Fibroblast of skin of back (primary cell): ENCODE measurements around the gene ZNF615. TPM values are rescaled to one million over a fixed set of nuclear protein-coding genes. Genes with fewer than 3 reads are reported as not detected.
"Not testable (repeated sequence)": the region's sequence is repeated elsewhere in the genome, so short reads cannot be mapped to it uniquely, and the experiment has no call there.

Source experiments
- DNase-seq: peaks from one replicate; pipeline ENCODE4 v3.0.0-alpha.2; 2013
- polyA plus RNA-seq, 2 experiments: library from polyadenylated mRNA; unstranded; fragments of 120-200 nt; gene quantifications; one replicate each; pipeline ENCODE4 v1.2.1, GENCODE V29; 2013; ENCODE audit not compliant: insufficient read length in 2 of 2

The ZNF615 gene
- 3.2 TPM for polyA plus RNA-seq (2013, experiment 1 of 2; ENCODE audit: insufficient read length)
- 3.0 TPM for polyA plus RNA-seq (2013, experiment 2 of 2; ENCODE audit: insufficient read length)

DNA sequence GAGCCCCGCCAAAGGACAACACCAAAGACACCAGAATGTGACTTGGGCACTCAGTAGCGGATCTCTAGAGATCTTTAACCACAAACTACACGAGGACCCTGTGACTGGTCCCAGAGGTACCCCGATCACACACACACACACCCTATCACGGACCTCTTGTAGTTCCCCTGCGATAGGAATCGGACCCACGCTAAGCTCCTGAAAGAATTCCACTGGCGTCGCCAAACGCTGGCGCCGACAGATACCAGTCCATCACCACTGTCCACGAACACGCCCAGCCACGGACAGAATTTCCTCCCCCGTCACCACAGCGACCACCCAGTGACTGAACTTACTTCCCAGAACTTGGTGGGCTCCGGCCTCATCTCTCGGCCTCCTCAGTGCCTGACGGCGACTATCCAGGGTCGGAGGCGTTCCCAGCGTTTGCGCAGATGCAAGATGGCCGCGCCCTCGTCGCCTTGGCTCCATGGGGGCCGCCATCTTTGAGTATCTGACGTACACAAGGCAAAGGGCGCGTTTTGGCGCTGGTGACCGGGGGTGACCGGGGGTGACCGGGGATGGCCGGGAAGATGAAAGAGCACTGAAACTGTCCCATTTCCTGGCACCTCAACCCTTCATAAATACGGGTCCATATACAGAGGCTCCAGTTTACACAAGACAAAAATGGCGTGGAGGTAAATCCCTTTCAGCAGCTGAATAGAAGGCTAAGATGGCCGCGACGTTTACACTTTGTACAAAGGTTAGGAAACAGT, at the start of gene ZNF615:
TSS of gene ZNF615 (minus strand) at position 406 of the 752 bp plus-strand sequence. CDS start 4,500 bp downstream, outside the sequence.
- DNase-seq, result peak; percentile 85

DNA sequence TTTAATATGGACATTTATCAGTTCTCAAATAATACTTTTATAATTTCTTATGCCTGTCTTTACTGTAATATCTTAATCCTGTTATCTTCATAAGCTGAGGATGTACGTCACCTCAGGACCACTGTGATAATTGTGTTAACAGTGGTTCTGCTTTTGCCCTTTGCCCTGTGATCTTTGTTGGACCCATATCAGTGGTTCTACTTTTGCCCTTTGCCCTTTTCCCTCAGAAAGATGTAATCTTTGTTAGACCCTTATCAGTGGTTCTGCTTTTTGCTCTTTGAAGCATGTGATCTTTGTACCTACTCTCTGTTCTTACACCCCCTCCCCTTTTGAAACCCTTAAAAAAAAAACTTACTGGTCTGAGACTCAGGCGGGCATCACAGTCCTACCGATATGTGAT, 48.5 kb upstream of the ZNF615 start:
- not testable (repeated sequence) for DNase-seq

DNA sequence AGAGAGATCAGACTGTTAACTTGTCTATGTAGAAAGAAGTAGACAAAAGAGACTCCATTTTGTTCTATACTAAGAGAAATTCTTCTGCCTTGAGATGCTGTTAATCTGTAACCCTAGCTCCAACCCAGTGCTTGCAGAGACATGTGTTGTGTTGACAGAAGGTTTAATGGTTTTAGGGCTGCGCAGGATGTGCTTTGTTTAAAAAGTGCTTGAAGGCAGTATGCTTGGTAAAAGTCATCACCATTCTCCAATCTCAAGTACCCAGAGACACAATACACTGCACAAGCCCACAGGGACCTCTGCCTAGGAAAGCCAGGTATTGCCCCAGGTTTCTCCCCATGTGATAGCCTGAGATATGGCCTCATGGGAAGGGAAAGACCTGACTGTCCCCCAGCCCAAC, 43.7 kb upstream of the ZNF615 start:
- DNase-seq, result not testable (repeated sequence)

DNA sequence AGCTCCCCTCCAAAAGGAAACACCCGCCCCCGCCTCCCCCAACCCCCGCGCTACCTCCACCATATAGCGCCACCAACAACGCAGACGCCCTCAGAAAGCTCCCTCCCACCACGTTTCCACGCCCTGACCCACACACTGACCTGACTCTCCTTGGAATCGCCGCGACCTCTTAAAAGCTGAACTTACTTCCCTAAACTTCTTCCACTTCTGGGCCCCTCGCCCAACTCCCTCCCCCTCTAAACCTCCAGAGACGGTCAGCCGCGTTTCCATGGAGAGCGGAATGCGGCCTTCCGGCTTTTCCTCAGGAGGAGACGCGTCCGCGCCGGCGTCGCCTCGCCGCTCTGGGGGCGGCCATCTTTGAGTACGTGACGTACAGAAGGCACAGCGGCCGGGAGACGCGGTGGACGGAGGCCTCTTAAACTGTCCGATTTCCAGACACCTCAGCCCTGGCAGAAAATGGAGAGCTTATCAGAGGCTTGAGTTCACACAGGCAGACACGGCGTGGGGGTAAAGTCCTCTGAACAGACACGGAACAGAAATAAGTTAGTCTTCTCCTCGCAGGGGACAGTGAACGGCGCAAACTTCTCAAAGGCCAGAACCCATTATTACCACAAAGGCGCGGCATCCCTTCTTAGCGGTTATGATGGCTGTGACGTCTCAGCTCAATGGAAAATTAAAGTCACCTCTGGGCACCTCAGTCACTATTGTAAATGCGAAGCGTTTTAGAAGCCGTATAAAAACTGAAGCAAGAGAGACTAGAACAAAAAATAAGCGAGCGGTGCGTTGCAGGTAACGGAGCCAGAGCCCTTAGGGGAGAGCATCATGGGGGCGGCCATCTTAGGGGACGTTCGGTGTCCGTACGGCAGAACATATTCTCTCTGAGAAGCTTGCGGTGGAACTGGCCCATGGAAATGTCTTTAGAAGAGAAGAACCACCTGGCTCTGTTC, 40.8 kb upstream of the ZNF615 start, which contains the start of gene ZNF432:
TSS of gene ZNF432 (minus strand) at position 284 of the 947 bp plus-strand sequence. CDS start 1,970 bp downstream, outside the sequence.
- peak; percentile 93 for DNase-seq

DNA sequence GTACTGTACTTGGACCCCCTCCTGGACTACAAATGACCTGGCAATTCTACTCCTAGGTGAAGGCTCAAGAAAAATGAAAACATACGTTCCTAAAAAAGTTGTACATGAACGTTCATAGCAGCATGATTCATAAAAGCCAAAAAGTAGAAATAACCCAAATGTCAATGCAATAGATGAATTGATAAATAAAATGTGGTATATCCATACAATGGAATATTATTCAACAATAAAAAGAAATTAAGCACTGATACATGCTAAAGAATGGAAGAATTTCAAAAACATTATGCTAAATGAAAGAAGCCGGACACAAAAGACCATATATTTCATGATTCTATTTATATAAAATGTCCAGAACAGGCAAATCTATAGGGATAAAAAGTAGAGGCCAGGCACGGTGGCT, 31.2 kb upstream of the ZNF615 start:
- no peak for DNase-seq

DNA sequence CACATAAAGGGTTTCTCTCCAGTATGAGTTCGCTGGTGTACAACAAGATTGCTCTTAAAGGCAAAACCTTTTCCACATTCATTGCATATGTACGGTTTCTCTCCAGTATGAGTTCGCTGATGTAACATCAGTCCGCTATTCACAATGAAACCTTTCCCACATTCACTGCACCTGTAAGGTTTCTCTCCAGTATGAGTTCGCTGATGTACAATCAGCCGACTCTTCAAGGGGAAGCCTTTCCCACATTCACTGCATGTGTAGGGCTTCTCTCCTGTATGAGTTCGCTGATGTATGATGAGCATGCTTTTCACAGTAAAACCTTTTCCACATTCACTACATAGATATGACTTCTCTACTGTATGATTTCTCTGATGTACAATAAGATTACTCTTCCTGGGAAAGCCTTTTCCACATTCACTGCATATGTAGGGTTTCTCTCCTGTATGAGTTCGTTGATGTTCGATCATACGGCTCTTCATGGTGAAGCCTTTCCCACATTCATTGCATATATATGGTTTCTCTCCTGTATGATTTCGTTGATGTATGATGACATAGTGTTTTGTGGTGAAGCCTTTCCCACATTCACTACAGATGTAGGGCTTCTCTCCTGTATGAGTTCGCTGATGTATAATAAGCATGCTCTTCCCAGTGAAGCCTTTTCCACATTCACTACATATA, 26.2 kb upstream of the ZNF615 start:
- no peak for DNase-seq

DNA sequence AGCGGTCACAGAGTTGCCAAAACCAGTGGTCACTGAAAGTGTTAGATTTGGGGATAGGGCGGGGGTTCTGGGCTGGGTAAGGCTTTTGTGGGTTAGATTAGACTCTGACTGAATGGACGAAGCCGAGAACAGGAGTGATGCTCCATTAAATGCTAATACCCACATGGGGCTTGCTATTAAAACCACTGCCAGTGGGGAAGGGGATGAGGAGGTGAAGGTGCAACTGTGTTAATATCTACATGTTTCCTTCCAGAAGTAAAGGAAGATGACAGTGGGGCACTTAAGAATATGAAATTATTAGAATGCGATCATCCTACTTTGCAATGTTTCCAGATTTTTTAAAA, 20.7 kb upstream of the ZNF615 start:
- DNase-seq, result no peak

DNA sequence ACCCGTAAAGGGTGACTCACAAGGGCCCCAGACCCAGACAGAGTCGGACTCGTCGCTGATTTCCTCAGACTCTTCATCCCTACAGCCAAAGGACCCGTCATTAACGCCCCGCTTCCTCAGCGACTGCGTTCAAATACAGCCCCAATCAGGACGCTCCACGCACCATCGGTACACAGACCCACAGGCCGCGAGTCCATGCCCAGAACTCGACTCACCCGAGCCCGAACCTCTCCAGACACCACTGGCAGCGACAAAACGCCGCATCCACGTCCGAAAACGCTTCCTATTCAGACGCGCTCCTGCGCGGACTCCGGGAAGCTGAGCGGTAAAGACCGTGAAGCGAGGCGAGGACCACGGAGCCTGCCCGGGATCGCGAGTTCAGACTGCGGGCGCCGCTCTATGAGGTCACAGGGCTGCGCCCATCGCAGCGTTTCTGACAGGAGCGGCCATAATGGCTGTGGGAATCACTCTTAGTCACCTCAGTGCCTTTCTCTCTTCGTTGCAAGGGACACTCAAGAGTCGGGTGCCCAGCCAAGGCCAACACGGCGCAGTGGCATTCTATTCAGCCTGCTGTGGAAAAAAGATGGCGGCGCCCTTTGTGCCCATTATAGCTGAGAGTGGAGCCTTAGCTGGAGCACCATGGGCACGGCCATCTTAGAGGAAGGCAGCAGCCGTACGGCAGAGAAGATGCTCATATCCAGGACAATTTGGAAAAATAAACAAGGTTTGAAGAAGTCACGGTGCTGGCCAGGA, 20.2 kb upstream of the ZNF615 start, which contains the start of gene ZNF614:
TSS of gene ZNF614 (minus strand) at position 353 of the 753 bp plus-strand sequence. CDS start 2,634 bp downstream, outside the sequence.
- peak; percentile 90 for DNase-seq

DNA sequence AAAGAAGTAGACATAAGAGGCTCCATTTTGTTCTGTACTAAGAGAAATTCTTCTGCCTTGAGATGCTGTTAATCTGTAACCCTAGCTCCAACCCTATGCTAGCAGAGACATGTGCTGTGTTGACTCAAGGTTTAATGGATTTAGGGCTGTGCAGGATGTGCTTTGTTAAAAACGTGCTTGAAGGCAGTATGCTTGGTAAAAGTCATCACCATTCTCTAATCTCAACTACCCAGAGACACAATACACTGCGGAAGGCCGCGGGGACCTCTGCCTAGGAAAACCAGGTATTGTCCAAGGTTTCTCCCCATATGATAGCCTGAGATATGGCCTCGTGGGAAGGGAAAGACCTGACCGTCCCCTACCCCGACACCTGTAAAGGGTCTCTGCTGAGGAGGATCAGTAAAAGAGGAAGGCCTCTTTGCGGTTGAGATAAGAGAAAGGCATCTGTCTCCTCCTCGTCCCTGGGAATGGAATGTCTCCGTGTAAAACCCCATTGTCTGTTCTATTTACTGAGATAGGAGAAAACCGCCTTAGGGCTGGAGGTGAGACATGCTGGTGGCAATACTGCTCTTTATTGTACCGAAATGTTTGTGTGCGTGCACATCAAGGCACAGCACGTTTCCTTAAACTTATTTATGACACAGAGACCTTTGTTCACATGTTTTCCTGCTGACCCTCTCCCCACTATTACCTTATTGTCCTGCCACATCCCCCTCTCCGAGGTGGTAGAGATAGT, 18.4 kb upstream of the ZNF615 start:
- DNase-seq, result not testable (repeated sequence)

DNA sequence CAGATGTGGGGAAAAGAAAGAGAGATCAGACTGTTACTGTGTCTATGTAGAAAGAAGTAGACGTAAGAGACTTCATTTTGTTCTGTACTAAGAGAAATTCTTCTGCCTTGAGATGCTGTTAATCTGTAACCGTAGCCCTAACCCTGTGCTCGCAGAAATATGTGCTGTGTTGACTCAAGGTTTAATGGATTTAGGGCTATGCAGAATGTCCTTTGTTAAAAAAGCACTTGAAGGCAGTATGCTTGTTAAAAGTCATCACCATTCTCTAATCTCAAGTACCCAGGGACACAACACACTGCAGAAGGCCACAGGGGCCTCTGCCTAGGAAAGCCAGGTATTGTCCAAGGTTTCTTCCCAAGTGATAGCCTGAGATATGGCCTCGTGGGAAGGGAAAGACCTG, 16.5 kb upstream of the ZNF615 start:
- not testable (repeated sequence) for DNase-seq

DNA sequence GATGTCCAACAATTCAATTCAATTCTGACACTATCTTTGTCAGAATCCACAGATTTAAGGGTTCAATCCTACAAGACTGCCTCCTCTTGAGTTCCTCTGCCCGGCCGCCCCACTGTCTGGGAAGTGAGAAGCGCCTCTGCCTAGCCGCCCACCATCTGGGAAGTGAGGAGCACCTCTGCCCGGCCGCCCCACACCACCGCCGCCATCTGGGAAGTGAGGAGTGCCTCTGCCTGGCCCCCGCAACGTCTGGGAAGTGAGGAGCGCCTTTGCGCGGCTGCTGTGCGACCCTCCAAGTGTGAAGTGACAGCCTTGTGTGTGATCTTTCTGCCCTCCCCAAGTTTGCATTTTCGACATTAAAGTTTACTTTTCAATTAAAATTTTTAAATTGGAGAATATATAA, 14.2 kb upstream of the ZNF615 start:
- DNase-seq, result no peak

DNA sequence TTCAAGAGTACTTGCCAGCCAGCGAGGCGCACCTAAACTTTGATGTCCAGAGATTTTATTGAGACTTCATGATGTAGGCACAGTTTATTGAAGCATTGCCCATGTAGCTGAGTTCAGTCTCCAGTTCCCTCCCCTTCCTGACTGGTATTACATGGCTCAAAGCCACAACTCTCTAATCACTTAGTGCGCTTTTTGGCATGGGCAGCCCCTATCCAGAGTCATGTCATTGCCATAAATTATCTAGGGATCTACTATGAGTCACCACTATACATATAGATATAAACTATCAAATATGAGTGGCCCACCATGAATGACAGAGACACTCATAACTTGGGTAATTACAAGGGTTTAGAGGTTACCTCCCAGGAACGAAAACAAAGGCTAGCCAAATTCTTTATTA, 12.5 kb upstream of the ZNF615 start:
- DNase-seq, result no peak

DNA sequence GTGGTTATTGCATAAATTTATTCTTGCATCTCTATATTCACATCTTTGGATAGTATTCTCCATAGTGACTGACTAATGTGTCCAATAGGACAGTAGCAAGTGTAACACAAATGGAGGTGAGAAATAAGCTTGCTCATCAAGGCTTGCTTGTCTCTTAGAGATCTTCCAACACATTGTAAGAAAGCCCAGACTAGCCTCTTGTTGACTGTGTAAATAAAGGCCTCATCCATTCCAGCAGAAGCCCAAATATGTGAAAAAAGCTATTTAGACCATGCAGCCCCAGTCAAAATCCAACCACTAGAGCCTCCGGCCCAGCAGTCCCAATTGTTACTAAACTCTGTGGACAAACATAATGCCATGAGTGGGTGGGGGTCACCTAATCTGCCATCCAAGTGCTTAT, 2.7 kb upstream of the ZNF615 start:
- no peak for DNase-seq

DNA sequence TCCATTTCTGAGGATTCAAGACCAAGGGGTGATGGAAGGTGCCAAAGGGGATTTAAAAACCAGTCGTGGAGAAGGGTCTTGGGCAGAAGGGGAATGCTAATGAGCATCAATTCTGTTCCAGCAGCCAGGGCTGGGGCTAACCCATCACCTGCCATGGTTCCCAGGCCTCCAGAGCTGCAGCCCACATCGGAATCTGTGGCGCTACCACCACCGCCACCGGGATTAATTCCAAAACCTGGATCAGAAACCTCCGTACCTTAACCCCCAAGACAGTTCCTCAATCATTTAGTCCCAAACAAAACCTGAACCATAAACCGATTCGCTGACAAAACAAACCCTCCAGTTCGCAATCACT, 583 bp downstream of the ZNF615 start:
- no peak for DNase-seq

DNA sequence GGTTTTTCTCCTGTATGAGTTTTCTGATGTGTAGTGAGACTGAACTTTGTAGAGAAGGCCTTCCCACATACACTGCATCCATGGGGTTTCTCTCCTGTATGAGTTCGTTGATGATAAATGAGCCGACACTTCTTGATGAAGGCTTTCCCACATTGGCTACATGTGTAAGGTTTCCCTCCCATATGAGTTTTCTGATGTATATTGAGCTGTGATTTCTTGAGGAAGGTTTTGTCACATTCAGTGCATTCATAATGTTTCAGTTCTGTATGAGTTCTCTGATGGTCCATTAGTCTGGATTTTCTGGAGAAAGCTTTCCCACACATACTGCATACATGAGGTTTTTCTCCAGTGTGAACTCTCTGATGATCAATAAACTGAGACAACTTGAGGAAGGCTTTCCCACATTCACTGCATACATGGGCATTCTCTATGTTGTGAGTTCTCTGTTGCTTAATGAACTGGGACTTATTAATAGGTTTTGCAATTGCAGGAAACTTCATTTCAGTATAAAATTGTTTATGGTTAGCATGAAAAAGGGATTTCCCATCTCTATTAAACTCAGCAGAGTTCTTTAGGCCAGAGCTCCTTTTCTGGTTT, 13.9 kb downstream of the ZNF615 start:
- peak; percentile 2 for DNase-seq

DNA sequence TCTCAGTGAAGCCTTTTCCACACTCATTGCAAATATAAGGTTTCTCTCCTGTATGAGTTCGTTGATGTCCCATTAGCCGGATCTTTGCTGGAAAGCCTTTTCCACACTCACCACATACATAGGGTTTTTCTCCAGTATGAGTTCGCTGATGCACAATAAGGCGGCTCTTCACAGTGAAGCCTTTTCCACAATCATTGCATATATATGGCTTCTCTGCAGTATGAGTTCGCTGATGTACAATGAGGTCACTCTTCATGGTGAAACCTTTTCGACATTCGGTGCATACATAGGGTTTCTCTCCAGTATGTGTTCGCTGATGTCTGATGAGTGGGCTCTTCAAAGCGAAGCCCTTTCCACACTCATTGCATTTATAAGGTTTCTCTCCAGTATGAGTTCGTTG, 14.6 kb downstream of the ZNF615 start:
- no peak for DNase-seq

DNA sequence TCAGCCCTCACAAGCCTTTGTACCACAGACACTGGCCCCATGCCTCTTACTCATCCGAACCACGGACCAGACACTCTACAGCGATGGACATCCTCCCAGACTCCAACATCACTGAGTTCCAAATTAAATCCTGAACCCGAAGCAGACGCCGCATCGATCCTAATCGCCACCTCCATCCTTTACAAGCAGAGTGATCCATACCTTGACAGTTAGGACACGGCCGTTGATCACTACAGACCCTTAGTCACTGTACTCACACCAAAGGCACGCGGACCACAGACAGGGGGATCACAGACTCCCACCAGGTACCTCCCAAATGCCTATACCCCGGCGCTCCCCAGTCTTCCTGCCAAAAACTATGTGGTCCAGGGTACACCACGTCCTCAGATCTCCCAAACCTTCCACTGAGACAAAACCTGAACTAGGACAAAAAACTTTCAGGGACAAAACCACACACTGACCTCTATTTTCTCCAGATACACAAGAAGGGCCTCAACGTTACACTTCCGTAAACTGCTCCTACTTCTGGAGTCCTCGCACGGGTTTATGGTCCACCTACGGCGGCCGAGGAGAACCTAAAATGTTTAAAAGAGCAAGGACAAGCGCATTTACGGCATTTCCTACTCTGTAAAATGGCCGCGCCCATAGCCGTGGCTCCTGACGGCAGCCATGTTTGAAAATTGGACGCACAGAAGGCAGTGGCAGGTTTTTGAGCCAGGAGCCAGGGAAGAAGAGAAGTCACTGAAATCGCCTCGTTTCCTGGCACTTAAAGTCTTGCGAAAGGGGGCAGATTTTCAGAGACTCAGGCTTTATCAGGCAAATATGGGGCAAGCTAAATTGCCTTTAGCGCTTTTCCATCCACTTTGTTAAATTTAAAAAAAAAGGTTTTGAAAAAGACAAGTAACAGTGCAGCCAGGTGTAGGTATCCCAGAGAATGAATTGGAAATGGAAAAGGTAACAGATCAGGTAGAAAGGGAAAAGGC, 21.4 kb downstream of the ZNF615 start, which contains the start of gene ZNF350:
TSS of gene ZNF350 (minus strand) at position 532 of the 983 bp plus-strand sequence. CDS start 12,480 bp downstream, outside the sequence.
- DNase-seq, result peak; percentile 96

DNA sequence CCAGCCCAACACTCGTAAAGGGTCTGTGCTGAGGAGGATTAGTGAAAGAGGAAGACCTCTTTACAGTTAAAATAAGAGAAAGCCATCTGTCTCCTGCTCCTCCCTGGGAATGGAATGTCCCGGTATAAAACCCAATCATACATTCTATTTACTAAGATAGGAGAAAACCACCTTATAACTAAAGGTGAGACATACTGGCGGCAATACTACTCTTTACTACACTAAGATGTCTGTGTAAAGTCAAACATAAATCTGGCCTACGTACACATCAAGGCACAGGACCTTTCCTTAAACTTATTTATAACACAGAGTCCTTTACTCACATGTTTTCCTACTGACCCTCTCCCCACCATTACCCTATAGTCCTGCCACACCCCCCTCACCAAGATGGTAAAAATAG, 24.6 kb downstream of the ZNF615 start:
- DNase-seq, result no peak

DNA sequence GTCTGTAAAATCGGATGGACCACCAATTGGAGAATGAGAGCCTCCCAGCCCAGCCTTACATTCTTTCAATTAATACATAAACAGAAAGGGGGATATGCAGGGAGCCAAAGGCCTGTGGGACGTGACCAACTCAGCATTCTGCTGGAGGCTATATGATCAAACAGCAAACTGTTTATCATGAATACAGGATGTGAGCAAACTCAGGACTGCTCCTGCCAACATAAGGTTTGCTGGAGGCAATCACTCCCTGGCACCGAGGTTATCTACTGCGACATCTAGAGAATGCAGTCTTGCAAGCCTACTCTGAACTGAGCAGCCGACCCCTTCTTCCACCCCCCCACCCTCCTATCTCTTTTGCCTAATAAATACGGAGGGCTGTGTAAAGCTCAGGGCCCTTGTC, 27.1 kb downstream of the ZNF615 start:
- DNase-seq, result not testable (repeated sequence)
